ENCODE measurements around the gene NFIB.

Gene NFIB

GRCh38 chr9:14151451-14151850, 162.5 kb downstream of the NFIB start:
- no peak for DNase-seq (ENCODE audit: low spot score)

DNA sequence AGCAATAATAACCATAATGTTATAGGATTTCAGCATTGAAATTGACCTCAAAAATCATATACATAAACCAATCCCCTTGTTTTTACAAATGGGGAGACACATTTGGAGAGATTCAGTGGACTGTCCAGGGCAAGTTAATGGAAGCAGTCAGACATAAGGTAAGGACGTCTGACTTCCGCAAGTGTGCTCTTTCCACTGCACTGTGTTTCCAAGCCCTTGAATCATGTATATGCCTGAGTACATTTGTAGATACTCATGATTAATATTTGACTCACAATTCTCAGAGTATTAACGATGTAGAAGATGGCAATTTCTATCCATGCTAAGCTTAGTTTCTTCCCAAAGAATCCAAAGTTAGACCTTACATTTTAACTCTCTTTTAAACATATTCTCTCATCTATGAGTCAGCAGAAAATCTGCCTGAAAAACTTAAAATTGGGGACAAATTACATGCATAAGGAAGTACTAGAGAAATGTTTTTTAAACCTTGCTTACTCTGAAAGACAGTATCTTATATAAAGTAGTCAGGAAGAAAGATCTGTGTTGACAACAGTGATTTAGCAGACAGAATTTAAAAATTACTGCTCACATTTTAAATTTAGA, 165.3 kb downstream of the NFIB start:
- DNase-seq (ENCODE audit: low spot score) = no peak

DNA sequence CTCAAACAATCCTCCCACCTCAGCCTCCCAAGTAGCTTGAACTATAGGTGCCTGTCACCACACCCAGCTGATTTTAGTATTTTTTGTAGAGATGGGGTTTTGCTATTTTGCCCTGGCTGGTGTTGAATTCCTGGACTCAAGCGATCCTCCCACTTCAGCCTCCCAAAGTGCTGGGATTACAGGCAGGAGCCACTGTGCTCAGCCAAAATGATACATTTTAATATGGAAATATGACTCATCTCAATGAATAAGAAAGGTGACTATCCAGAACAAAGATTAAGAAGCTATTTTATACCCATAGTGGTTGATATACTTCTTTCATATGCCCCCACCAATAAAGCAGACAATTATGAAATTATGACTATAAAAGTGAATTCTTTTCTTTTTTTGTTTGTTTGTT, 166.2 kb downstream of the NFIB start:
- DNase-seq (ENCODE audit: low spot score) = no peak

DNA sequence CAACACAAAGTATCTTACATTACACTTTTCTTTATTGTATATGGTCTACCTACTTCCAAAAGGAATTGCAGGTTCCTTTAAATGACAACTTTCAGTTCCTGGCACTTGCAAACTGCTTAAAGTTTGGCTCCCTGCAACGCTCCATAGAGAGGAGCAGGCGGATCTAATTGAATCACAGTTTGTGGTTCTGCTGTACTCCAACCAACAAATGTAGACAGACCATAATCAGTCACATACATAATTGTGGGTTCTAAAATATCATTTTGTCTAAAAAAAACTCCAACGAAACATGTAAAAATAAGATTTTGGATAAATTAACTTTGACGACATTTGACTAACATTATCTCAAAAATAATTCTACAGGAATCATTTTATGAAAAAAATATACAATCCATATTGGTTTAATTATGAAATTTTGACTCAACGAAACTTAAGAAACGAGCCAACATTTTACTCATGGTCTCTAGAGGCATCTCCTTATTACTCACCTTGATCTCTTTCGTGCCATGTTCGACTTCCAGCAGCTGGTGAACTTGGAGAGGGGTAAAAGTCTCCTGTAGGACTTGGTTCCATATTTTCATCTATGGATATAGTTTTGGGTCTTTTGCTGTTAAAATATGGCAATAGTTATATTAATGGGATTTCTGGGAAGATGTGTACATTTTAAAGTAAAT, 167.6 kb downstream of the NFIB start:
- no peak for DNase-seq (ENCODE audit: low spot score)

DNA sequence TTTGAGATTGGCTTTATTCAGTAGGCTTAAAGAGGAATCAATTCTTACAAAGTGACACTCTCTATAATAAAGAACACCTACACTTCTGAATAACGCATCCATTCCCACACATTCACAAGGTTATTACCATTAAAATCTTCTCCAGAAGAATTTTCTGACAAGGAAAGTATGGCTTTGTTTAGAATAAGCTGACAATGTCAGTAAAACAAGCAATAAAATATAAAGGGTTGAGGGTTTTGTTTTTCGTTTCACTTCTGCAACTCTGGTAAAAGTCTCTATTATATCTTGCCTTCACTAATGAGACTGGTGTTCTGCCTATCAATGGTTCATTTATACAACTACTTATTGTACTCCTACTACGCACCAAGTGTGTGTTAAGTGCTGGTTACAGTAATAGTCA, 169.7 kb downstream of the NFIB start:
- no peak for DNase-seq (ENCODE audit: low spot score)

- DNase-seq (ENCODE audit: low spot score) = no peak
Measured at GRCh38 chr9:14141699-14142098, 172.2 kb downstream of the NFIB start.

GRCh38 chr9:14140096-14140697, 173.7 kb downstream of the NFIB start:
- no peak for DNase-seq (ENCODE audit: low spot score)

DNA sequence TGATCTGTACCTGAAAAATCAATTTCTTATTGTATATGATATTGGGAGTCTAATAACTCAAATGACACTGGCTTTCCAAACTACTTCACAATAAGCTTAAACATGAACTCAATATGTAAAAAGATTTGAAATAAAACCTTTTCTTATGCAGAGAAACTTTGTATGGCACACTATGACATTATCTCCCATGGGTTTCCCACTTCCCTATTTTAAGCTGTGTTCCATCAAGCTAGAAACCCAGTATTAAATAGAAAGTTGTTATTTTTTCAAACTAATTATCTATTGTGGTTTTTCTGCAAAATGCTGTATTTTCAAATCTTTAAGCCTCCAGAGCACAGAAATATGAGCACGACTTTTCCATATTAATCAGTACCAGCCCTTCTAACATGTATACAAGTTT, 174.7 kb downstream of the NFIB start:
- no peak for DNase-seq (ENCODE audit: low spot score)

DNA sequence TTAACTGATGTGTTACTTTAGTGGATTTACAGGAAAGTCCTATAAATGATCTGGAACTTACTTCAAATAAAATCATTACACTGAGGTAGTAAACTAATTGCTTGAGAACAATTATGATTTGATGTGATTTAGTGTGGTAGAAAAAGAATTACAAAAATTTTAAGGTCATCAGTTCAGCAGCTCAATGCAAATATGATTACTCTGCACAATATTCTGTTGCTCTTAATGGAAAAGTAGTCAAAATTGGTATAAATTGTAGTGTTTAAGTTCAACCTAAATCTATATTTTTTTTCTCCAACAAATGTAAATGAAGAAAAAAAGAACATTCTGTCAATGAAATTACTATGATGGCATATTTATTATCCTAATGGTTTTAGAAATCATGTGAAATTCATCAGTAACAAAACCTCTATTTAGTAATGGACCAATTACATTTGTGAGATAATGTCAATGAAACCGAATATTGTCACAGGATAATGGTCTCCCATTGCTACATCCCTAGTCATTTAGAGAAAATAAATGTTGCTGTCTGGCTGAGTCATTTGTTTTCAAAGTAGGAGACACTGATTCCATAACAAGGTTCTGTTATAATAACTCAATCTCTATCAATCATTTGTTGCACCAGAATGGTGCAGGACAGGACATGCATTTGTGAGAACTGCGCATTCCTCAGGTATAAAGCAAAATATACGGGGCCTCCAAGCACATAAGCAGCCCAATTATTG, 177.1 kb downstream of the NFIB start:
- no peak for DNase-seq (ENCODE audit: low spot score)

- no peak for DNase-seq (ENCODE audit: low spot score)
Measured at GRCh38 chr9:14136047-14136635, 177.8 kb downstream of the NFIB start.

GRCh38 chr9:14135421-14135820, 178.5 kb downstream of the NFIB start:
- DNase-seq (ENCODE audit: low spot score) = no peak

- no peak for DNase-seq (ENCODE audit: low spot score)
Measured at GRCh38 chr9:14133394-14133793, 180.5 kb downstream of the NFIB start.

DNA sequence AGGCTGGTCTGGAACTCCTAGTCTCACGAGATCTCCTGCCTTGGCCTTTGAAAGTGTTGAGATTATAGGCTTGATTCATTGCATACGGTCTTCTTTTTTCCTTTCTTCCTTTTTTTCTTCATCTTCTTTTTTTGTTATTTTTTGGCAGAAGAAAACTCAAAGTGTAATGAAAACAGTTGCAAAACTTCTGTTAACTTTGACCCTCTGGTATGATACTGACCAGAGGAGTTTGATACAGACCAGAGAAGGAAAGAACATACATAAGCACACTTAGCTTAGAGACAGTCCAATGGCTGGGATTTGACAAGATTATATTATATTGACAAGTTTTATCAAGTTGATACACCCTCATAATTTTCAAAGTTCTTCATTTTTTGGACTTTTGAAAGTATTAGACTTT, 181.2 kb downstream of the NFIB start:
- no peak for DNase-seq (ENCODE audit: low spot score)

GRCh38 chr9:14131356-14132088, 182.4 kb downstream of the NFIB start:
- no peak for DNase-seq (ENCODE audit: low spot score)

GRCh38 chr9:14127656-14128055, 186.3 kb downstream of the NFIB start:
- no peak for DNase-seq (ENCODE audit: low spot score)

DNA sequence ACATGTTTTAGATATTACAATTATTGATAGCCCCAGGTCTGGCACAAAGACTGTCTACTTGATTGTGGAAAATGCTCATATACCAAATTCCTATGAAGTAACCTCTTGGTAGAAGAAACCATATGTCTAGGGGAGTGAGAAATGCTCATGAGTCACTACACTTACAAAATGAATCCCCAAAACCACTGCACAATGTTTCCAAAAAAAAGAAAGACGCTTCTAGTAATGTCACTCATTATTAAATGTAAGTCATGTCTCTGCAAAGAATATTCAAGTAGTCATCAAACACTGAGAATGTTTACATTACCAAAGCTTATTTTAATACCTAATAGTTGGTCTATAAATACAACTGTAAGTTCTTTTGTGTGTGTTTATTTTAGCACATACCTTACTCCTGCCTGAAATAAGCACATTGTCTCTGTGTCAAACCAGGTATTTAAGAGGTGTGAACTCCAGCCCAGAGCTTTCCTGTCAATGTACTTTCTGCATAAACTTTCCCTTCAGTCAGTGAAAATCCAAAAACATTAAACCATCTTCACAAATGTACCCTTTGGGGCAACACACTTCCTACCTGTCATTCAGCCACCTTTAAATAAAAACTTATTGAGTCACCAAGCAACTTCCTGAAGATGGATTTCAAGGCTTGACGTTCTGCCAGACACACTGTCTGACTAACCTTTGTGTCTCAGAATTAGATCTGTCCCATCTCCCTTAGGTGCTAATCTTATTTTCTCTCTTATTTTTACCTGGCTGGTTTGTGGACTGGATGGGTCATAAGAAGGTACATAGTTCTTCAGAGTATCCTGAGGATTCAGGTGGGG, 194.0 kb downstream of the NFIB start:
- no peak for DNase-seq (ENCODE audit: low spot score)

- DNase-seq (ENCODE audit: low spot score) = no peak
Measured at GRCh38 chr9:14112226-14112625, 201.7 kb downstream of the NFIB start.

GRCh38 chr9:14111696-14112095, 202.2 kb downstream of the NFIB start:
- DNase-seq (ENCODE audit: low spot score) = no peak

DNA sequence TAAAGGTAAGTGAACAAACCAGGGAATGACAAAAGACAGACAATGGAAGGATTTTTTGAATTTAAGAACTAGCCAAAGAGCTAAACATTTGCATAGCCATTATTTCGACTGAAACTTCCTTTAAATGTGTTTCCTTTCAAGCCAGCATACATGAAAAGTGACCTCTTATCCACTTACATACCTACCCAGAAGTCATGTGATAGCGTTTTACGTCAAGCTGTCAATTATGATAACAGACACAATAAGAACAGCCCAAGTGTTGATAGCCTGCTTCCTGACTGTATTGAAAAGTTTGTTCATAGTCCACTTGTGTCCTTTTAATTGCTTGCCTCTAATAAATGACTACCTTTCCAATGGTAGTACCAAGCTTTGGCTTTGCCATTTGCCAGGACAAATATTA, 206.0 kb downstream of the NFIB start:
- no peak for DNase-seq (ENCODE audit: low spot score)

GRCh38 chr9:14107495-14107894, 206.4 kb downstream of the NFIB start:
- DNase-seq (ENCODE audit: low spot score) = no peak

DNA sequence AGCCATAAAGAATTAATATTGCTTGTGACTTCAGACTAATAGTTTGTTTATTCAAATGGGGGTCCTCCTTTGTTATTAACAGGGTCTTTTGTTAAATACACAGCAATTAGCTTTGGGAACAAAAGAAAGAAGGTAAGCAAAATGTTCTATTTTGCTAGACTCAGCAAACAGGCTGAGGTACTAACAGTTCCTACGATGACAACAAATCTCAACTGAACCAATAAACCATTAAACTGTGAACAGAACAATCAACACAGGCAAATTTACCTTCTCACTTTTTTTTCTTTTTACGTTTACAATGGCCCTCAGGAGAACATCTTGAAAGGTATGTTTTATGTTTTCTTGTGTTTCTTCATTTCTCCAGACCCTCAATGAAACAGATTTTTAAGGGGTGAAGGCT, 207.2 kb downstream of the NFIB start:
- DNase-seq (ENCODE audit: low spot score) = no peak

Measured in hematopoietic multipotent progenitor cell treated with erythropoietin and hydrocortisone succinate and interleukin-3 and kit ligand, for 17 days (in vitro differentiated cells).